Vagina (tissue), 2 donors: ENCODE measurements around the gene GAST. TPM values are rescaled to one million over a fixed set of nuclear protein-coding genes. Genes with fewer than 3 reads are reported as not detected.

Experiments used
- DNase-seq, 2 donors: peaks; one replicate each; pipeline ENCODE4 v3.0.0-alpha.2; 2017; ENCODE audit errors: extremely low spot score in 2 of 2
- H3K27ac ChIP-seq: fragments of 200-600 bp; sonication (generic); one replicate; pipeline ENCODE4 v1.5.1; 2019
- H3K27me3 ChIP-seq: fragments of 200-600 bp; sonication (generic); one replicate; pipeline ENCODE4 v1.5.1; 2019
- H3K36me3 ChIP-seq, 2 donors: fragments of 200-600 bp; sonication (generic); one replicate each; pipeline ENCODE4 v1.5.1; 2017 to 2019
- H3K4me1 ChIP-seq: fragments of 200-600 bp; sonication (generic); one replicate; pipeline ENCODE4 v1.5.1; 2019
- H3K4me3 ChIP-seq, 2 donors: fragments of 200-600 bp; sonication (generic); 1 replicate in 1 of 2; 2 replicates in 1 of 2; pipeline ENCODE4 v1.5.1; 2016 to 2019
- H3K9me3 ChIP-seq: fragments of 200-600 bp; sonication (generic); one replicate; pipeline ENCODE4 v1.5.1; 2019
- POLR2A ChIP-seq, 2 donors: fragments of 450-650 bp; IDR thresholded peaks; one replicate each; pipeline ENCODE4 v1.6.1; 2017; ENCODE audit warnings: antibody characterized with exemption in 2 of 2, mild to moderate bottlenecking in 2 of 2, moderate library complexity in 2 of 2
- POLR2AphosphoS5 ChIP-seq, 2 donors: sonication (generic); formaldehyde crosslinking; IDR thresholded peaks; one replicate each; pipeline ENCODE4 v1.9.0; 2017; ENCODE audit warnings: antibody characterized with exemption in 2 of 2, mild to moderate bottlenecking in 2 of 2, low read depth in 1 of 2; ENCODE audit not compliant: insufficient read depth in 1 of 2
- intact Hi-C: fragments of 100-400 bp; cut with DNase I; formaldehyde crosslinking; loops from one replicate; pipeline ENCODE4 v1.15.1; 2023
- total RNA-seq: library from RNA; depleted of rRNA; stranded (reverse); fragments of >200 nt; gene quantifications from one replicate; pipeline ENCODE4 v1.2.3, GENCODE V29; 2016
- TF ChIP-seq, protein P1 (sequence below), 3 experiments: fragments of 450-650 bp in 2 of 3; fragments of 200-600 bp in 1 of 3; sonication (generic) in 1 of 3; IDR thresholded peaks; one replicate each; pipeline ENCODE4 v1.5.1; 2017 to 2019; ENCODE audit warnings: antibody characterized with exemption in 3 of 3, mild to moderate bottlenecking in 2 of 3, moderate library complexity in 2 of 3

The GAST gene
- total RNA-seq, 1 donor from 2014 or later = not detected

DNA sequence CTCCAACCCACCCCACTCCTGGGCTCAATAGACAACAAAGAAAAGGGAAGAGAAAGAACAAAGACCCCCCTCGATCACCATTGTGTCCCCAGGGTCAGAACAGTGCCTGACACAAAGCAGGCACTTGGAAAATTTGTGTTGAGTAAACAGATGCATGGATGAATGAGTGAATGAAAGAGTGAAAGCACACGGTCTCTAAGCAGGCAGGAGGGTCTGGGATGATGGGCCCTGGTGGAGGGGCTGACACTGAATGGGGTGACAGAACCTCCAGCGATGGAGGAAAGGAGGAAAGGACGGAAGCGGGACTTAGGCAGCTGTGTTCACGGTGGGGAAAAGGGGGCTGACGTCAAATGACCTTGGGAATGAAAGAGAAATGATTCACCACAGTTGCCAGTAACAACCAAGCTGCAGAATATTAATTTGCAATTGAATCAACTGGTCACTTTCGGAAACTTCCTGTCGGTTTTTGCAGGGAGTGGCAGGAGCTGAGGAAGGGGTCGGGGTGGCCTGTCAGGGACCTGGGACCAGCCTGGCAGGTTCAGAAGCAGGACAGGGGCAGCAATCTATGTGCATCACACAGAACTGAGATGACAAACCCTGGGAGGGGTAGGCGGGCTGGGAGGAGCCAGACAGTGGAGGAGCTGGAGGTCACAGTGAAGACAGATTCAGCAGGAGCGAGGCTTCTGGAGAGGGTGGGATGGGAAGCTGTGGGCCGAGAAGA is 6.7 kb upstream of the GAST start:
- TF ChIP-seq POLR2A (IDR thresholded peaks at IDR 0.05) = no peak
- TF ChIP-seq, protein P1, sequence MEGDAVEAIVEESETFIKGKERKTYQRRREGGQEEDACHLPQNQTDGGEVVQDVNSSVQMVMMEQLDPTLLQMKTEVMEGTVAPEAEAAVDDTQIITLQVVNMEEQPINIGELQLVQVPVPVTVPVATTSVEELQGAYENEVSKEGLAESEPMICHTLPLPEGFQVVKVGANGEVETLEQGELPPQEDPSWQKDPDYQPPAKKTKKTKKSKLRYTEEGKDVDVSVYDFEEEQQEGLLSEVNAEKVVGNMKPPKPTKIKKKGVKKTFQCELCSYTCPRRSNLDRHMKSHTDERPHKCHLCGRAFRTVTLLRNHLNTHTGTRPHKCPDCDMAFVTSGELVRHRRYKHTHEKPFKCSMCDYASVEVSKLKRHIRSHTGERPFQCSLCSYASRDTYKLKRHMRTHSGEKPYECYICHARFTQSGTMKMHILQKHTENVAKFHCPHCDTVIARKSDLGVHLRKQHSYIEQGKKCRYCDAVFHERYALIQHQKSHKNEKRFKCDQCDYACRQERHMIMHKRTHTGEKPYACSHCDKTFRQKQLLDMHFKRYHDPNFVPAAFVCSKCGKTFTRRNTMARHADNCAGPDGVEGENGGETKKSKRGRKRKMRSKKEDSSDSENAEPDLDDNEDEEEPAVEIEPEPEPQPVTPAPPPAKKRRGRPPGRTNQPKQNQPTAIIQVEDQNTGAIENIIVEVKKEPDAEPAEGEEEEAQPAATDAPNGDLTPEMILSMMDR (IDR thresholded peaks at IDR 0.05) = no peak
- TF ChIP-seq POLR2AphosphoS5 (IDR thresholded peaks at IDR 0.05; ENCODE audit: insufficient read depth in 1 of 2, low read depth in 1 of 2) = no peak
- intact Hi-C loops = no loop called here
- H3K27ac ChIP-seq = peak overlapping the region; percentile 18
- no peaks in the 10 kb centered on the region for H3K27me3 ChIP-seq
- H3K4me3 ChIP-seq = no peak overlapping the region
- H3K4me1 ChIP-seq = no peaks in the 10 kb centered on the region
- DNase-seq = no peak
- no peaks in the 10 kb centered on the region for H3K36me3 ChIP-seq
- no peaks in the 10 kb centered on the region for H3K9me3 ChIP-seq

DNA sequence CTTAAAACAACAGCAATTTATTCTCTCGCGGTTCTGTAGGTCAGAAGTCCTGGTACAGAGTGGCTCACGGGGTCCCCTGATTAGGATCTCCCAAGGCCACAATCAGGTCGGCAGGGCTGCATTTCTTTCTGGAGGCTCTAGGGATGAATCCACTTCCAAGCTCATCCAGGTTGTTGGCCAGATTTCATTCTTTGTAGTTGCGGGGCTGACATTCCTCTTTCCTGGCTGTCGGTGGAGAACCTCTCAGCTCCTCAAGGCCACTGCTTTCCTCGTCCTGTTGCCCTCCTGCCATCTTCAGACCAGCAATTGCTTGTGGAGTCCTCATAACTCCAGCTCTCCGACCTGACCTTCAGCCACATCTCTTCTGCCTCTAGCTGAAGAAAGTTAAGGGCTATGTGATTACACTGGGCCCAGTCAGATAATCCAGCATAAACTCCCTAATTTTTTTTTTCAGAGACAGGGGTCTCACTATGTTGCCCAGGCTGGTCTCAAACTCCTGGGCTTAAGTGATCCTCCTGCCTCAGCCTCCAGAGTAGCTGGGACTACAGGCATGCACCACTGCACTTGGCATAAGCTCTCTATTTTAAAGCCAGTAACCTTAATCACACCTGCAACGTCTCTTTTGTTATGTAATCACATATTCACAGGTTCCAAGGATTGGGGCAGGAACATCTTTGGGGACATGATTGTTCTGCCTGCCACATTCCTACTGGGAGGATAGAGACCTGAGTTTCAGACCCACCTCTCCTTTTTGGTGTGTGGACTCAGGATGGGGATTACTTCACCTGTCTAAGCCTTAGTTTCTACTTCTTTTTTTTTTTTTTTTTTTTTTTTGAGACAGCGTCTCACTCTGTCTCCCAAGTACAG is 4.1 kb upstream of the GAST start:
- no peak for DNase-seq
- H3K36me3 ChIP-seq = no peaks in the 10 kb centered on the region
- no peaks in the 10 kb centered on the region for H3K4me1 ChIP-seq
- no peak overlapping the region for H3K4me3 ChIP-seq
- intact Hi-C loops = no loop called here
- TF ChIP-seq, protein P1 (IDR thresholded peaks at IDR 0.05) = no peak
- no peak for TF ChIP-seq POLR2A (IDR thresholded peaks at IDR 0.05)
- H3K27me3 ChIP-seq = no peaks in the 10 kb centered on the region
- no peaks in the 10 kb centered on the region for H3K9me3 ChIP-seq
- no peak overlapping the region for H3K27ac ChIP-seq

- Histone ChIP-seq H3K36me3 (no peaks in the 10 kb centered on the region), H3K4me3 (no peak overlapping the region), H3K9me3 (no peaks in the 10 kb centered on the region), H3K27ac (no peak overlapping the region), H3K4me1 (no peaks in the 10 kb centered on the region), H3K27me3 (no peaks in the 10 kb centered on the region)
- TF ChIP-seq POLR2A (IDR thresholded peaks at IDR 0.05) (no peak), POLR2AphosphoS5 (IDR thresholded peaks at IDR 0.05; ENCODE audit: insufficient read depth in 1 of 2, low read depth in 1 of 2) (no peak)
- TF ChIP-seq, protein P1 (IDR thresholded peaks at IDR 0.05) = no peak
- DNase-seq = no peak
- intact Hi-C loops = no loop called here
Measured at GRCh38 chr17:41710472-41711090, 1.6 kb upstream of the GAST start.

DNA sequence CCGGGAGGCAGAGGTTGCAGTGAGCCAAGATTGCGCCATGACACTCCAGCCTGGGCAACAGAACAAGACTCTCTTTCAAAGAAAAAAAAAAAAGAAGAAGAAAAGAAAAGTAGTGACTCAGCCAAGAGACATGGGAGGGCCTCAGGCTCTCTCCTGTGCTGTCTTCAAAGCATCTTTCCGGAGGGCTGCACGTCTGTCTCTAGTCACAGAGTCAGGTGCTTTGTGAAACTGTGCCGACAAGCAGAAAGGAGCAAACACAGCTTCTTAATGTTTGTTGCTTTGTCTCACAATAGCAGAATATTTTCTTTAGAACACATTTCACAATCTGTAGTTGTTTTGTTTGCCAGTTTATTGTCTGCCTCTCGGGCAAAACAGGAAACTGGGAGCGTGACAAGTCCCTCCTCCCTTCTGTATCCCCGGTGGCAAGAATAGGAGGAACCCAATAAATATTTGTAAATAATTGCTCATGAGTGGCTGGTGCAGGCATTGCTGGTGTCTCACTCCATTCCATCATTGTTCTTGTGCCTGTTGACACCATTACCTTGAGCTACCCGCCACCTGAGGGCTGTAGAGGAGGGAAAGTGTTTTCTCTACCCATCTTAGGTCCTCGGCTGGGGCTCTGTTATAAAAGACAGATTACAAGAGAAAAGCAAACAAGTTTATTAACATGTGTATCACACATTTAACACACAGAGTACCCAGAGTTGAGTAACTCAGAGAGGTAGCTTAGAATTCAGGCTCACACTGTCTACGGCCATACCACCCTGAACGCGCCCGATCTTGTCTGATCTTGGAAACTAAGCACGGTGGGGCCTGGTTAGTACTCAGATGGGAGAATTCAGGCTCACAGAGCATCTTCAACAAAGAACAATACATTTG is 5.5 kb downstream of the GAST start:
- intact Hi-C loops = no loop called here
- Histone ChIP-seq H3K27me3 (no peaks in the 10 kb centered on the region), H3K27ac (peak overlapping the region; percentile 61), H3K36me3 (no peaks in the 10 kb centered on the region), H3K4me1 (peaks cover 15% of the 10 kb centered on the region), H3K9me3 (no peaks in the 10 kb centered on the region), H3K4me3 (no peak overlapping the region)
- TF ChIP-seq POLR2AphosphoS5 (IDR thresholded peaks at IDR 0.05; ENCODE audit: insufficient read depth in 1 of 2, low read depth in 1 of 2) = peak; percentile 16 to 55
- no peak for TF ChIP-seq POLR2A (IDR thresholded peaks at IDR 0.05)
- TF ChIP-seq, protein P1 (IDR thresholded peaks at IDR 0.05) = no peak
- no peak for DNase-seq
